GM12873 (cell line): ENCODE measurements around the gene SAP30L.

Experiments
- TF ChIP-seq, protein P1 (sequence below): IDR thresholded peaks from 2 replicates; pipeline ENCODE4 v1.5.1; 2012; ENCODE audit warnings: low read depth, mild to moderate bottlenecking, moderate library complexity, low read length, control low read depth; ENCODE audit not compliant: insufficient read depth; ENCODE audit errors: missing control alignments

The SAP30L gene

GRCh38 chr5:154502180-154502579 lies 56.4 kb downstream of the SAP30L start:
- TF ChIP-seq, protein P1, sequence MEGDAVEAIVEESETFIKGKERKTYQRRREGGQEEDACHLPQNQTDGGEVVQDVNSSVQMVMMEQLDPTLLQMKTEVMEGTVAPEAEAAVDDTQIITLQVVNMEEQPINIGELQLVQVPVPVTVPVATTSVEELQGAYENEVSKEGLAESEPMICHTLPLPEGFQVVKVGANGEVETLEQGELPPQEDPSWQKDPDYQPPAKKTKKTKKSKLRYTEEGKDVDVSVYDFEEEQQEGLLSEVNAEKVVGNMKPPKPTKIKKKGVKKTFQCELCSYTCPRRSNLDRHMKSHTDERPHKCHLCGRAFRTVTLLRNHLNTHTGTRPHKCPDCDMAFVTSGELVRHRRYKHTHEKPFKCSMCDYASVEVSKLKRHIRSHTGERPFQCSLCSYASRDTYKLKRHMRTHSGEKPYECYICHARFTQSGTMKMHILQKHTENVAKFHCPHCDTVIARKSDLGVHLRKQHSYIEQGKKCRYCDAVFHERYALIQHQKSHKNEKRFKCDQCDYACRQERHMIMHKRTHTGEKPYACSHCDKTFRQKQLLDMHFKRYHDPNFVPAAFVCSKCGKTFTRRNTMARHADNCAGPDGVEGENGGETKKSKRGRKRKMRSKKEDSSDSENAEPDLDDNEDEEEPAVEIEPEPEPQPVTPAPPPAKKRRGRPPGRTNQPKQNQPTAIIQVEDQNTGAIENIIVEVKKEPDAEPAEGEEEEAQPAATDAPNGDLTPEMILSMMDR, result no peak

DNA sequence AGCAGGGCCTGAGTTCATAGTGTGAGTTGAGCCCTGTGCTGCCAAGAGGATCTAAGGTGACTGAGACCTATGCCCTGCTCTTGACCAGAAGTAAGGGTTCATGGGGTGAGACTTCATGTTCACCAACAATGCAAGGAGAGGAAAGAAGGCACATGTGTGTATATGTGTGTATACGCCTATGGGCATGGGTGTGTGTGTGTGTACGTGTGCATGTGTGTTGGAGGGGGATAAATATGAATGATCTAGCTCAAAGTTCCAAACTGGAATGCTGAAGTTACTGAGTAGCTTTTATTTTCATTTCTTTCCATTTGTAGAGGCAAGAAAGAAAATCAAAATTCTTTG lies 57.9 kb downstream of the SAP30L start:
- TF ChIP-seq, protein P1, result no peak

DNA sequence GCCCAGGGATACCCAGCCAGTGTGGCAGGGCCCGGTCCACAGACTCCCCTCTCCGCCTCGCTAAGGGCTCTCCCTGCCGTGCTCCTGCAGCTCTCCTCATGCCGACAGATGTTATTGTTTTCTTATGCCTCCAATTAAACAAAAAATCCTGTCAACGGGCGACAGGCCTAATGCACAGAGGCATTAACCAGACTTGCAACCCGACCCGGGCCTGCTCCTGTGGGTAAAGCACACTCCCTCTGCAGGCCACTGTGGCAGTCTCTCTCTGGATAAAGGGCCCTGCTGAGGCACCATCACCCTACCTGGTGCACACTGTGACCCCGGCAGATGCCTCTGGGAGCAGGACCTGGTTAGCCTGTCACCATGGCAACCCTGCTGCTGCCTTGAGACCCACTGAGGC lies 59.8 kb downstream of the SAP30L start:
- TF ChIP-seq, protein P1, result no peak

DNA sequence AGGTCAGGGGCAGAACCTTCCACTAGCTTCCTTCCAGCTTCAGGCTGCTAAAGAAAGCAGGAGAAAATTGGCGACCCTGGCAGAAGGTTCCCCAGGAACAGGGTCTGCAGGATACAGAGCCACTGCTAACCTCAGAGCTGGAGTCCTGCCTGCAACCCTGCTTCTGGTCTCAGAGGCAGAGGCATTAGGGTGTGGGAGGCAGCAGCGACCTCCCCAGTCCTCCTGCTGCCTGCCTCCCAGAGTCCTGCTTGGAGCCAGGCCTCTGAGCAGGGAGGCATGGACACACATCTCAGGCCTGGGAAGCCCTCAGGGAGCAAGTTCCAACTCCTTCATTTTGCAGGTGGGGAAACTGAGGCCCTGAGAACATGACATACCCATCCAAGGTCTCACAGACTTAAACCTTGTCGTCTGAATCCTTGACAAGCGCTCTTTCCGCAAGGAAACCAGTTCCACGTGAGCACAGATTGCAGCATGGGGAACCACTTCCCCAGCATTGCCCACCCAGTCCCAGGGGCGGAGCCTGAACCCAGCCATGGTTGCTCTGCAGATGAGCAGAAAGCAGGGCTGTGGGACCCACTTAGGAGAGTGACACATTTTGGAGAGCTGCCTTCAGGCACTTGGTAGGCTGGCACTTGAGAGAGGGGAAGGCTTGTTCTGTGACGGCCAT lies 60.4 kb downstream of the SAP30L start:
- TF ChIP-seq, protein P1, result no peak

DNA sequence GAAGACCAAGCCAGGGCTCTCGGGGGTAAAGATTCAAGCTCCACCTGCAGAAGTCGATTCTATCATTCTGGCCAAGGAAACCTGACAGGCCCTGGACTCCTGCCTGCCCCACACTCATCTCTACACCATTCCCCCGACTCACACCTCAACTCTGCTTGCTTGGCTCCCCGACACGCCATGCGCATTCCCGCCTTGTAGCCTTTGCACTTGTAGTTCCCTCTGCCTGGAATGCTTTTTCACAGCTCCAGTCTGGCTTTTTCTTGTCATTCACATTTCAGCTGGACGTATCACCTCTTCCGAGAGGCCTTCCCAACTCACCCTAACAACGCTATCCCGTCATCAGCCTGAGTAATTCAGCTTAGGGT lies 60.9 kb downstream of the SAP30L start:
- TF ChIP-seq, protein P1, result no peak

DNA sequence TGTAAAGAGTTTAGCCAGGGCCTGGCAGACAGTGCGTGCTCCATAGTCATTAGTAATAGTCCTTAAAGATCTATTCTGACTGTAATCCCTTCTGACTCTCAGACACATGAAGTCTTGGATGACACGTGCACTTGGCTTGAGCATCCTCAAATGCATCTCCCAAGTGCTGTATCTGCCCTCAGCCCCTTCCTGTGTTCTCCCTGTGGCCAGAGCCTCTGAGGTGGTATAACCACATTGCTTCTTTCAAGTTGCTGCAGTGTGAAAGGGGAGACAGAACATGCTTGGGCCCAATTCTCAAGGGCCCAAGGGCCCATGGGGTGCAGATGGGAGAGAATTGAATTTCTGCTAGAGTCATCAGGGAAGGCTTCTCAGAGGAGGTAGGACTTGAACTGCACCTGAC lies 62.3 kb downstream of the SAP30L start:
- TF ChIP-seq, protein P1, result no peak

- TF ChIP-seq, protein P1, result no peak
Measured at GRCh38 chr5:154509784-154510555, 64.2 kb downstream of the SAP30L start.
